ENCODE results near the gene BCOR. TPM values are rescaled to one million over a fixed set of nuclear protein-coding genes. Genes with fewer than 3 reads are reported as not detected.
A peak's percentile ranks its signal among the peaks of the same experiment; 100 is the strongest.

The BCOR gene
- total and polyA plus RNA-seq, 4 donors, result 5.6 to 23.0 (median 11.0) TPM

- H3K27me3 ChIP-seq (ENCODE audit: control insufficient read depth in 4 of 4, insufficient read depth in 4 of 4, low read length in 3 of 4), result no peaks in the 10 kb centered on the region
- peak overlapping the region; percentile 84 to 97 for H3K27ac ChIP-seq (ENCODE audit: low read depth in 1 of 2, low read length in 2 of 2)
- 2% methylated on average over 39 of the region's 39 CpGs for WGBS
- DNase-seq (ENCODE audit: low spot score), result no peak
- H3K4me3 ChIP-seq (ENCODE audit: low read depth in 1 of 3, low read length in 3 of 3), result peak overlapping the region in 2 of 3 donors; percentile 42 to 69
- H3K36me3 ChIP-seq (ENCODE audit: control insufficient read depth in 4 of 4, insufficient read depth in 3 of 4, low read depth in 1 of 4, low read length in 3 of 4), result no peaks in the 10 kb centered on the region
- H3K4me1 ChIP-seq (ENCODE audit: control insufficient read depth in 4 of 4, insufficient read depth in 4 of 4, low read length in 3 of 4), result peaks cover 8 to 44% (median 22%) of the 10 kb centered on the region in 4 donors
- no peaks in the 10 kb centered on the region for H3K9me3 ChIP-seq (ENCODE audit: control insufficient read depth in 4 of 4, low read length in 3 of 4)
- H3K9ac ChIP-seq (ENCODE audit: low read depth in 1 of 2, low read length in 2 of 2), result peak overlapping the region; percentile 13 to 84
- TF ChIP-seq TAF1 (conservative IDR thresholded peaks at IDR 0.05) (no peak), RXRA (IDR thresholded peaks at IDR 0.05) (peak; percentile 22 to 42), HNF4A (conservative IDR thresholded peaks at IDR 0.05) (peak; percentile 36 to 37), REST (IDR thresholded peaks at IDR 0.05) (peak; percentile 18), RAD21 (IDR thresholded peaks at IDR 0.05) (peak in 1 of 2 donors; percentile 43), JUND (IDR thresholded peaks at IDR 0.05) (no peak), SP1 (IDR thresholded peaks at IDR 0.05) (peak; percentile 50), YY1 (IDR thresholded peaks at IDR 0.05) (peak; percentile 38)
Measured at GRCh38 chrX:40104630-40104984, 6.8 kb upstream of the BCOR start.

- H3K27ac ChIP-seq (ENCODE audit: low read depth in 1 of 2, low read length in 2 of 2), result peak overlapping the region; percentile 84 to 97
- no peak for DNase-seq (ENCODE audit: low spot score)
- TF ChIP-seq RAD21 (IDR thresholded peaks at IDR 0.05), result no peak
- no peak for TF ChIP-seq JUND (IDR thresholded peaks at IDR 0.05)
- no peak for TF ChIP-seq SP1 (IDR thresholded peaks at IDR 0.05)
- no peak for TF ChIP-seq ZBTB33 (IDR thresholded peaks at IDR 0.05)
- TF ChIP-seq MAX (IDR thresholded peaks at IDR 0.05), result no peak
- no peak for TF ChIP-seq FOXA1 (IDR thresholded peaks at IDR 0.05)
- H3K9ac ChIP-seq (ENCODE audit: low read depth in 1 of 2, low read length in 2 of 2), result no peak overlapping the region
- 79% methylated on average over 22 of the region's 22 CpGs for WGBS
- no peaks in the 10 kb centered on the region for H3K36me3 ChIP-seq (ENCODE audit: control insufficient read depth in 4 of 4, insufficient read depth in 3 of 4, low read depth in 1 of 4, low read length in 3 of 4)
- H3K4me3 ChIP-seq (ENCODE audit: low read depth in 1 of 3, low read length in 3 of 3), result peak overlapping the region in 1 of 3 donors; percentile 69
- H3K4me1 ChIP-seq (ENCODE audit: control insufficient read depth in 4 of 4, insufficient read depth in 4 of 4, low read length in 3 of 4), result peaks cover 9 to 41% (median 24%) of the 10 kb centered on the region in 4 donors
- H3K27me3 ChIP-seq (ENCODE audit: control insufficient read depth in 4 of 4, insufficient read depth in 4 of 4, low read length in 3 of 4), result no peaks in the 10 kb centered on the region
- H3K9me3 ChIP-seq (ENCODE audit: control insufficient read depth in 4 of 4, low read length in 3 of 4), result no peaks in the 10 kb centered on the region
Measured at GRCh38 chrX:40103565-40104323, 6.0 kb upstream of the BCOR start.
